Measurements from ENCODE around the gene AP1AR. TPM values are rescaled to one million over a fixed set of nuclear protein-coding genes. Genes with fewer than 3 reads are reported as not detected.

Gene AP1AR
- total RNA-seq, 4 donors from 2014 or later: 16.8 to 20.1 (median 19.6) TPM

DNA sequence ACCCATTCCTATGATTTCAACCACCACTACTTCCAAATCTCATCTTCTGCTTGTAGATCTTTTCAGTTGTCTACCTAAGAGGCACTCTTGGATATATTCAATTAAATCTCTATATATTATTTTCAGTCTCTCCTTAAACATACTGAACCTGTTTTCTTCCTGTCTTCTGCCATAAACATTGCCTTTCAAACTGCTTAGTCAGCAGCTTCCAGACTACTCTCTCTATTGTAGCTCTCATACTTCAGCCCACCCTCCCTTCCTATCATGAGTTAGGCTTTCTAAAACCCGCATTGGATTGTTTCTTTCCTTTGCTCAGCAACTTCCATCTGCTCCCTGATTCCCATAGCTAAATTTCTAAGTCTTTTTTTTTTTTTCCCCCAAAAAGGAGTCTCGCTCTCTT is 4.5 kb downstream of the AP1AR start:
- no peak for DNase-seq (ENCODE audit: low spot score in 2 of 2)
- Histone ChIP-seq H3K4me1 (peaks cover 0 to 45% (median 10%) of the 10 kb centered on the region in 4 donors), H3K36me3 (no peaks in the 10 kb centered on the region), H3K27ac (no peak overlapping the region), H3K4me3 (no peak overlapping the region), H3K9me3 (no peaks in the 10 kb centered on the region), H3K27me3 (no peaks in the 10 kb centered on the region)
- 82 to 84% methylated on average over 2 of the region's 2 CpGs for WGBS, 2 donors
- TF ChIP-seq POLR2A (IDR thresholded peaks at IDR 0.05) (no peak), EP300 (IDR thresholded peaks at IDR 0.05) (no peak)
- TF ChIP-seq, protein P1, sequence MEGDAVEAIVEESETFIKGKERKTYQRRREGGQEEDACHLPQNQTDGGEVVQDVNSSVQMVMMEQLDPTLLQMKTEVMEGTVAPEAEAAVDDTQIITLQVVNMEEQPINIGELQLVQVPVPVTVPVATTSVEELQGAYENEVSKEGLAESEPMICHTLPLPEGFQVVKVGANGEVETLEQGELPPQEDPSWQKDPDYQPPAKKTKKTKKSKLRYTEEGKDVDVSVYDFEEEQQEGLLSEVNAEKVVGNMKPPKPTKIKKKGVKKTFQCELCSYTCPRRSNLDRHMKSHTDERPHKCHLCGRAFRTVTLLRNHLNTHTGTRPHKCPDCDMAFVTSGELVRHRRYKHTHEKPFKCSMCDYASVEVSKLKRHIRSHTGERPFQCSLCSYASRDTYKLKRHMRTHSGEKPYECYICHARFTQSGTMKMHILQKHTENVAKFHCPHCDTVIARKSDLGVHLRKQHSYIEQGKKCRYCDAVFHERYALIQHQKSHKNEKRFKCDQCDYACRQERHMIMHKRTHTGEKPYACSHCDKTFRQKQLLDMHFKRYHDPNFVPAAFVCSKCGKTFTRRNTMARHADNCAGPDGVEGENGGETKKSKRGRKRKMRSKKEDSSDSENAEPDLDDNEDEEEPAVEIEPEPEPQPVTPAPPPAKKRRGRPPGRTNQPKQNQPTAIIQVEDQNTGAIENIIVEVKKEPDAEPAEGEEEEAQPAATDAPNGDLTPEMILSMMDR (IDR thresholded peaks at IDR 0.05): no peak

DNA sequence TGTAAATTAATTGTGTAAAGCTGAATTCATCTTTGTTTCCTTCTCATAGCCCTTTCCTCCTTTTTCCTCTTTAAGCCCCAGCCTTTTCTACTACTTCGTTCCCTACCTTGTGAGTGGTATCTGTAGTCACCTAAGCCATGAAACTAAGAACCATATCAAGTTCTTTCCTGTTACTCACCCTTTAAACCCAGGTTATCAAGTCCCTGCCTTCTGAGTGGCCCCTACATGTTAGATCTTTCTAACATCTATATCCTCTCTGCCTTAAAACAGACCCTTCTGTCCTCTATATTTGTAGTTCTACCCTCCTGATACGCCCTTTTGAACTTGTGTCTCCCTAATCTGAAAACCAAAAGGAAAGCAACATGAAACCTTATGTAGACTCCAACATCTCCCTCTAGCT is 7.2 kb downstream of the AP1AR start:
- no peak for DNase-seq (ENCODE audit: low spot score in 2 of 2)
- Histone ChIP-seq H3K27ac (no peak overlapping the region), H3K27me3 (no peaks in the 10 kb centered on the region), H3K36me3 (peaks cover 0 to 3% (median 0%) of the 10 kb centered on the region in 3 donors), H3K9me3 (no peaks in the 10 kb centered on the region), H3K4me3 (no peak overlapping the region), H3K4me1 (peaks cover 0 to 29% (median 2%) of the 10 kb centered on the region in 4 donors)
- WGBS, 2 donors: 98 to 100% methylated on average over 2 of the region's 2 CpGs
- no peak for TF ChIP-seq POLR2A (IDR thresholded peaks at IDR 0.05)
- no peak for TF ChIP-seq EP300 (IDR thresholded peaks at IDR 0.05)
- TF ChIP-seq, protein P1 (IDR thresholded peaks at IDR 0.05): no peak

DNA sequence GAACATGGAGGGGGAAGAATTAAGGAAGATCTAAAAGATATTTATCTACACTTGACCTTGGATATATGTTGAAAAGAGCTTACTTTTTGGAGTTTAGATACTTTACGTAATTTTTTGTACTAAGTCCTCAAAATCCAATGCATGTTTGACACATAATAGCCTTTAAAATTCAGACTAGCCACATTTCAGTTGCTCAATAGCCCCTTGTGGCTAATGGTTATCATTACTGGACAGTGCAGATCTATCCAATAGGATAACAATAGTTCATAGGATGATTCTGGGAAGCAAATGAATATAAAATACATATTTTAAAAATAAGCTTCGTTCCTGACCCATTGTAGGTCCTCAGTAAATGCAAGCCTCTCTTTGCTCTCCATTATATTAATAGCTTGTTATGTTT is 13.8 kb downstream of the AP1AR start:
- no peak for TF ChIP-seq EP300 (IDR thresholded peaks at IDR 0.05)
- no peak for TF ChIP-seq POLR2A (IDR thresholded peaks at IDR 0.05)
- TF ChIP-seq, protein P1 (IDR thresholded peaks at IDR 0.05): no peak
- Histone ChIP-seq H3K36me3 (peaks cover 0 to 3% (median 0%) of the 10 kb centered on the region in 3 donors), H3K4me3 (no peak overlapping the region), H3K9me3 (no peaks in the 10 kb centered on the region), H3K4me1 (no peaks in the 10 kb centered on the region), H3K27ac (no peak overlapping the region), H3K27me3 (no peaks in the 10 kb centered on the region)
- WGBS, 2 donors: 94 to 95% methylated on average over 2 of the region's 2 CpGs
- DNase-seq (ENCODE audit: low spot score in 2 of 2): no peak

DNA sequence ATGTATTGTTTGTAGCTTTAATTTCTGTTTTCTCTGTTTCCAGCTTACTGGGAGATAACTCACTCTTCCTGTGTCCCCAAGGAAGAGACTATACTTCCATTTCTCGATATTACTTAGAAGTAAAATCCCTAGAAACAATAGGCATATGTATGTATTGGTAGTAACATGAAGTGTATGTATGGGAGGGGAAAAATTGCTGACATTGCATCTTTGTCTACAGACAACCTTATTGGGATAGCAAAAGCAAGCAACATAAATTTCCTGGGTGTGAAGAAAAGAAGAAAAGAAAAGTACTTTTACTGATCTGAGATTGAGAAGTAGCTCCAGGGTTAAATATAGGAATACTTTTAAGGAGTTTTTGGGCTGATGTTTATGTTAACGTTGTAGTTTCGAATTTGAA is 15.4 kb downstream of the AP1AR start:
- TF ChIP-seq POLR2A (IDR thresholded peaks at IDR 0.05): no peak
- Histone ChIP-seq H3K27me3 (no peaks in the 10 kb centered on the region), H3K36me3 (peaks cover 0 to 3% (median 0%) of the 10 kb centered on the region in 3 donors), H3K27ac (no peak overlapping the region), H3K4me1 (peaks cover 0 to 10% (median 0%) of the 10 kb centered on the region in 4 donors), H3K9me3 (no peaks in the 10 kb centered on the region), H3K4me3 (no peak overlapping the region)
- 65 to 68% methylated on average over 3 of the region's 3 CpGs for WGBS, 2 donors
- no peak for DNase-seq (ENCODE audit: low spot score in 2 of 2)

DNA sequence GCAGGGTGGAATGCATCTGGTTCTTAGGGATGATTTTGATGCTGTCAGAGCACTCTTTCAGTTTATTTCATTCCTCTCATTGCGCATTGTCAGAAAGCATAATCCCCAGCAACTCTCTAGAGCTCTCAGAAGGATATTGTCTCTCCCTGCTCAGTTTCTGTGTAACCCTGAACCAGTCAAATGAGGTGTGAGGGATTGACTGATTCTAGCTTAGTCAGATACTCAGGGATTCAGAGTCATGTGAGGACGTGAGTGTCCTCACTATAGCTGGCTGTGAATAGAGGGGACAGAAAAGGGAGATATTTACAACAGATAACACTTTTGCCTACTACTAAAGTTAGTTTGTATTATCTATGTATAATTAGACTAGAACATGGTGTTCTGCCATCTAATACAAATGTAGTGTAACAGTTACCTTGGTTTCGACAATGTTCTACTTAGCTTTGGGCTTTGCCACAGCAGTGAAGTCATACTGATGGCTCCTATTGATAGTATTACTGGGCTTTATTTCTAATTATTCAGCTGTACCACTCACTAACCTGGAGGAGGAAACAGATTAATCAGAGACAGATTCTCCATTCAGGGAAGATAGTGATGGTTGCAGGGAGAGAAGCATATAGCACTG is 19.5 kb downstream of the AP1AR start:
- Histone ChIP-seq H3K27ac (no peak overlapping the region), H3K4me3 (no peak overlapping the region), H3K4me1 (peaks cover 0 to 10% (median 0%) of the 10 kb centered on the region in 4 donors), H3K9me3 (no peaks in the 10 kb centered on the region), H3K36me3 (peaks cover 0 to 5% (median 0%) of the 10 kb centered on the region in 3 donors), H3K27me3 (no peaks in the 10 kb centered on the region)
- no peak for TF ChIP-seq POLR2A (IDR thresholded peaks at IDR 0.05)
- TF ChIP-seq, protein P1 (IDR thresholded peaks at IDR 0.05): no peak
- TF ChIP-seq EP300 (IDR thresholded peaks at IDR 0.05): no peak
- DNase-seq (ENCODE audit: low spot score in 2 of 2): no peak
- WGBS, 2 donors: 89 to 95% methylated on average over 3 of the region's 3 CpGs

Data from tibial nerve (tissue), 4 donors.